AG09309 (cell line): ENCODE results near the gene ZNF362.

Experiments
- DNase-seq: peaks from one replicate; pipeline ENCODE4 v3.0.0-alpha.2; 2010; ENCODE audit warnings: low read depth
- H3K4me3 ChIP-seq: 2 replicates; pipeline ENCODE4 v1.5.1; 2011; ENCODE audit warnings: mild to moderate bottlenecking, low read depth, low read length, moderate library complexity; ENCODE audit not compliant: control insufficient read depth
- CTCF ChIP-seq: IDR thresholded peaks from 2 replicates; pipeline ENCODE4 v1.5.1; 2011; ENCODE audit warnings: mild to moderate bottlenecking, low read depth, low read length, inconsistent platforms; ENCODE audit not compliant: insufficient read depth, control insufficient read depth; ENCODE audit errors: missing control alignments

ZNF362 gene

GRCh38 chr1:33319186-33319948, 63.1 kb downstream of the ZNF362 start:
- no peak overlapping the region for H3K4me3 ChIP-seq
- no peak for DNase-seq
- no peak for TF ChIP-seq CTCF

DNA sequence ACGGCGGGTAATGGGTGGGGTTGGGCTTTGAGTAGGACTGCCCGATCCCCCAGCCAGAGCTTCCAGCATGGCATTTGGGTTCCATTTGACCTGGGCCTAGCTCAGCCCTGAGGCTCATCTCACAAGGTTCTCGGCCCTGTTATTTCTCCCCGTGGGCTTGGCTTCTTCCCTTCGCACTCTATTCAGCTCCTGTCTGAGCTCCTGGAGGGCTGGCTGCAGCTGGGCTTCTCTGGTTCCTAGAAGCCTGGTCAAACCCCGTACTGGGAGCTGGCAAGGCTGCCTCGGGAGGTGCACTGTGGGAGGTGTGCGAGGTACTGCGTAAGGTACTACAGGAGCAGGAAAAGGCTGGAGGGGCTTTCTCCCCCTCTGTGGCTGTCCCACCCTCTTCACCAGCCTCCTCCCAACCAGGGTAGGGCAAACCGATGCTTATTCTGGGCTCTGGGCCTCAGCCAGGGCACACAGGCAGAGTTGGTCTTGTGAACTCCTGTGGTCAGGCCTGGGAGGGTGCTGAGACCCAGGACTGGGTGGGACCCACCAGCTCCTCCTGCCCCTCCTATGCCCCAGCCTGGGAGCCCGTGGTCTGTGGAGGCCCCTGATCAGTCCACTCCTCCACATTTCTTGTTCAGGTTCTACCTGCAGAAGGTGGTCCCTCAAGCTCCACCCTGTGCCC, 63.8 kb downstream of the ZNF362 start:
- DNase-seq, result no peak
- TF ChIP-seq CTCF, result no peak

GRCh38 chr1:33320619-33321165, 64.4 kb downstream of the ZNF362 start, which contains the start of gene A3GALT2:
Gene A3GALT2, minus strand, starts transcription at chr1:33321098. Its CDS starts 0 bp downstream, at chr1:33321098.
- DNase-seq, result no peak
- no peak within 1 kb of the TSS for H3K4me3 ChIP-seq
- no peak for TF ChIP-seq CTCF

More for the DNA sequence above, 63.8 kb downstream of the ZNF362 start:
- no peak overlapping the region for H3K4me3 ChIP-seq

DNA sequence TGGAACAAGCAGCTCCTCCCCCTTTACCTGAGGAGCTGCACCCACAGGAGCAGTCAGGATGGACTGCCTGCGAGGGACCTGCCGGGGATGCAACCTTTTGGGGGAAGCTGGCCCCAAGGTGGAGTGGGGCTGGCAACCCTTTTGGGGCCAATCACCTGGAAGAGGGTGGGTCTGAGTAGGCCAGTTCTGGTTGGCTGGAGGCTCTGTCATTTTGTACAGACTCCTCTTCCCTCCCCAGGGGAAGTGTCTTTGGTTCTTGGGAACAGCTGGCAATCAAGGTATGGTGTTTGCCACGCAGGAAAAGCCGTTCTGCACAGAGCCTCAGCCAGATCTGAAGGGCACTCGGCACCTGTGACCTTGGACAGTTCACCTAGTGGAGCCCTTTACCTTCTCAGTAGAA, 64.9 kb downstream of the ZNF362 start:
- H3K4me3 ChIP-seq, result no peak overlapping the region
- TF ChIP-seq CTCF, result no peak
- DNase-seq, result no peak

- DNase-seq, result no peak
- TF ChIP-seq CTCF, result no peak
- H3K4me3 ChIP-seq, result no peak overlapping the region
These were observed 65.8 kb downstream of the ZNF362 start for GRCh38 chr1:33322109-33322508.

GRCh38 chr1:33322870-33323585, 66.7 kb downstream of the ZNF362 start:
- no peak for DNase-seq
- no peak for TF ChIP-seq CTCF
- no peak overlapping the region for H3K4me3 ChIP-seq
